WI38 (cell line): ENCODE results near the gene SLC48A1.

Experiments used
- H3K4me3 ChIP-seq: 2 replicates; pipeline ENCODE4 v1.5.1; 2011; ENCODE audit warnings: low read depth, mild to moderate bottlenecking, control low read depth, low read length
- TF ChIP-seq, protein P1 (sequence below): IDR thresholded peaks from 2 replicates; pipeline ENCODE4 v1.5.1; 2012; ENCODE audit warnings: low read depth, mild to moderate bottlenecking, control low read depth, low read length

Gene SLC48A1

GRCh38 chr12:47779301-47779942 lies 6.4 kb downstream of the SLC48A1 start:
- TF ChIP-seq, protein P1, sequence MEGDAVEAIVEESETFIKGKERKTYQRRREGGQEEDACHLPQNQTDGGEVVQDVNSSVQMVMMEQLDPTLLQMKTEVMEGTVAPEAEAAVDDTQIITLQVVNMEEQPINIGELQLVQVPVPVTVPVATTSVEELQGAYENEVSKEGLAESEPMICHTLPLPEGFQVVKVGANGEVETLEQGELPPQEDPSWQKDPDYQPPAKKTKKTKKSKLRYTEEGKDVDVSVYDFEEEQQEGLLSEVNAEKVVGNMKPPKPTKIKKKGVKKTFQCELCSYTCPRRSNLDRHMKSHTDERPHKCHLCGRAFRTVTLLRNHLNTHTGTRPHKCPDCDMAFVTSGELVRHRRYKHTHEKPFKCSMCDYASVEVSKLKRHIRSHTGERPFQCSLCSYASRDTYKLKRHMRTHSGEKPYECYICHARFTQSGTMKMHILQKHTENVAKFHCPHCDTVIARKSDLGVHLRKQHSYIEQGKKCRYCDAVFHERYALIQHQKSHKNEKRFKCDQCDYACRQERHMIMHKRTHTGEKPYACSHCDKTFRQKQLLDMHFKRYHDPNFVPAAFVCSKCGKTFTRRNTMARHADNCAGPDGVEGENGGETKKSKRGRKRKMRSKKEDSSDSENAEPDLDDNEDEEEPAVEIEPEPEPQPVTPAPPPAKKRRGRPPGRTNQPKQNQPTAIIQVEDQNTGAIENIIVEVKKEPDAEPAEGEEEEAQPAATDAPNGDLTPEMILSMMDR, result peak; percentile 82
- no peak overlapping the region for H3K4me3 ChIP-seq

- H3K4me3 ChIP-seq, result no peak overlapping the region
- TF ChIP-seq, protein P1, result no peak
These were observed 7.0 kb downstream of the SLC48A1 start for GRCh38 chr12:47779943-47780504.

- no peak overlapping the region for H3K4me3 ChIP-seq
- TF ChIP-seq, protein P1, result no peak
These were observed 8.7 kb downstream of the SLC48A1 start for GRCh38 chr12:47781479-47782371.

DNA sequence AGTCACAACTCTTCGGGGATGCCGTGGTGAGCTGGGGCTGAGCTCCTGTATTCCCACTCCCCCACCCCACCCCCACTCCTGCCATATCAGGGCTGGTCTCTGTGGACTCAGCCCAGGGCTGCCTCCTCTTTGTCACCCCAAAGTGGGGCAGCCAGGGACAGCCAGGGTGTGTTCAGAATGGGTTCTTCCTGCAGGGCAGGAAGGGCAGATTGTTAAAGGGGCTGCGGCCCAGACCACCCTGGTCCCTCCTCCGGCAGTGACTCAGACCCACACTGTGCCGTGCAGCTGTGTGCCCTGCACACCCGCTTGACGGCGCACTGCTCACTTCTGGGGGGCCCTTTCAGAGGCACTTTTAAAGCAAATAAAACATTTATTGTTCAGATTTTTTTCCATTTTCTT lies 9.3 kb downstream of the SLC48A1 start:
- H3K4me3 ChIP-seq, result no peak overlapping the region
- TF ChIP-seq, protein P1, result no peak

- TF ChIP-seq, protein P1, result no peak
These were observed 10.2 kb downstream of the SLC48A1 start for GRCh38 chr12:47783024-47783755.

GRCh38 chr12:47783821-47784819 lies 11.1 kb downstream of the SLC48A1 start:
- H3K4me3 ChIP-seq, result no peak overlapping the region
- TF ChIP-seq, protein P1, result no peak

More at GRCh38 chr12:47783024-47783755, 10.2 kb downstream of the SLC48A1 start:
- H3K4me3 ChIP-seq, result no peak overlapping the region
